A673 (cell line): ENCODE results near the gene MPP1. TPM values are rescaled to one million over a fixed set of nuclear protein-coding genes. Genes with fewer than 3 reads are reported as not detected.

ENCODE experiments used
- BruUV-seq: library from RNA; stranded (reverse); fragments of 400-500 nt; replicated peaks from 2 replicates; lab custom pipeline; 2021; lab: Mats Ljungman, UMichigan
- CTCF ChIA-PET: fragments of 300-600 bp; sonication (Branson Sonifier 250); formaldehyde crosslinking; loops from one replicate; lab custom pipeline; 2022; ENCODE audit warnings: antibody characterized with exemption; lab: Charles Lee
- POLR2A ChIA-PET: fragments of 300-600 bp; sonication (Branson Sonifier 250); formaldehyde crosslinking; loops from one replicate; lab custom pipeline; 2022; ENCODE audit warnings: antibody characterized with exemption; ENCODE audit not compliant: low non-redundant PET; lab: Charles Lee
- DNase-seq: peaks from one replicate; pipeline ENCODE4 v3.0.0-alpha.2; 2015; ENCODE audit warnings: low spot score
- H3K27ac ChIP-seq: fragments of 200-600 bp; sonication (generic); 2 replicates; pipeline ENCODE4 v1.5.1; 2016; ENCODE audit warnings: mixed run types, low read depth, mild to moderate bottlenecking, mixed read lengths, antibody characterized with exemption, low read length; ENCODE audit not compliant: poor library complexity, severe bottlenecking
- H3K27me3 ChIP-seq: fragments of 200-600 bp; sonication (generic); replicated peaks from 2 replicates; pipeline ENCODE4 v1.6.1; 2017; ENCODE audit warnings: mixed run types, low read depth, mild to moderate bottlenecking, mixed read lengths, antibody characterized with exemption, low read length; ENCODE audit not compliant: insufficient read depth, poor library complexity
- H3K36me3 ChIP-seq: fragments of 200-600 bp; sonication (generic); 2 replicates; pipeline ENCODE4 v1.6.1; 2016; ENCODE audit warnings: mixed run types, mild to moderate bottlenecking, mixed read lengths, antibody characterized with exemption, low read length; ENCODE audit not compliant: insufficient read depth, poor library complexity, severe bottlenecking
- H3K4me1 ChIP-seq: fragments of 200-600 bp; sonication (generic); 2 replicates; pipeline ENCODE4 v1.6.1; 2017; ENCODE audit warnings: mixed run types, mild to moderate bottlenecking, mixed read lengths, antibody characterized with exemption, low read length; ENCODE audit not compliant: insufficient read depth, poor library complexity, severe bottlenecking
- H3K4me3 ChIP-seq: fragments of 200-600 bp; sonication (generic); 2 replicates; pipeline ENCODE4 v1.5.1; 2016; ENCODE audit warnings: low read depth, mixed run types, mild to moderate bottlenecking, mixed read lengths, low read length; ENCODE audit not compliant: poor library complexity, severe bottlenecking
- H3K9me3 ChIP-seq: fragments of 200-600 bp; sonication (generic); 2 replicates; pipeline ENCODE4 v1.6.1; 2016; ENCODE audit warnings: mixed run types, low read depth, mild to moderate bottlenecking, mixed read lengths, antibody characterized with exemption, low read length; ENCODE audit not compliant: poor library complexity, severe bottlenecking
- EZH2 ChIP-seq: fragments of 200-600 bp; sonication (generic); IDR thresholded peaks from 2 replicates; pipeline ENCODE4 v1.6.1; 2017; ENCODE audit warnings: borderline replicate concordance, low read depth, mild to moderate bottlenecking, mixed read lengths, antibody characterized with exemption, low read length; ENCODE audit not compliant: poor library complexity, severe bottlenecking
- intact Hi-C: fragments of 100-400 bp; cut with micrococcal nuclease; formaldehyde crosslinking; loops from one replicate; pipeline ENCODE4 v1.10.0; 2022; ENCODE audit not compliant: unreplicated experiment
- total RNA-seq: library from RNA; stranded (reverse); gene quantifications from 2 replicates; pipeline ENCODE4 v1.2.3, GENCODE V29; 2021
- TF ChIP-seq, protein P1 (sequence below): fragments of 300-800, 200-600 bp; sonication (generic); conservative IDR thresholded peaks from 2 replicates; pipeline ENCODE4 v1.5.1; 2017; ENCODE audit warnings: low read depth, mild to moderate bottlenecking, antibody characterized with exemption, low read length, moderate library complexity, mixed read lengths

MPP1 gene
- total RNA-seq, 1 experiment from 2014 or later = 10.4 TPM

GRCh38 chrX:154785716-154786115 lies 19.6 kb downstream of the MPP1 start:
- Histone ChIP-seq H3K36me3 (no peaks in the 10 kb centered on the region), H3K27ac (no peak overlapping the region), H3K4me3 (no peak overlapping the region), H3K9me3 (no peaks in the 10 kb centered on the region), H3K4me1 (no peaks in the 10 kb centered on the region), H3K27me3 (no peaks in the 10 kb centered on the region)
- intact Hi-C loops = no loop called here
- TF ChIP-seq EZH2 = no peak
- TF ChIP-seq, protein P1, sequence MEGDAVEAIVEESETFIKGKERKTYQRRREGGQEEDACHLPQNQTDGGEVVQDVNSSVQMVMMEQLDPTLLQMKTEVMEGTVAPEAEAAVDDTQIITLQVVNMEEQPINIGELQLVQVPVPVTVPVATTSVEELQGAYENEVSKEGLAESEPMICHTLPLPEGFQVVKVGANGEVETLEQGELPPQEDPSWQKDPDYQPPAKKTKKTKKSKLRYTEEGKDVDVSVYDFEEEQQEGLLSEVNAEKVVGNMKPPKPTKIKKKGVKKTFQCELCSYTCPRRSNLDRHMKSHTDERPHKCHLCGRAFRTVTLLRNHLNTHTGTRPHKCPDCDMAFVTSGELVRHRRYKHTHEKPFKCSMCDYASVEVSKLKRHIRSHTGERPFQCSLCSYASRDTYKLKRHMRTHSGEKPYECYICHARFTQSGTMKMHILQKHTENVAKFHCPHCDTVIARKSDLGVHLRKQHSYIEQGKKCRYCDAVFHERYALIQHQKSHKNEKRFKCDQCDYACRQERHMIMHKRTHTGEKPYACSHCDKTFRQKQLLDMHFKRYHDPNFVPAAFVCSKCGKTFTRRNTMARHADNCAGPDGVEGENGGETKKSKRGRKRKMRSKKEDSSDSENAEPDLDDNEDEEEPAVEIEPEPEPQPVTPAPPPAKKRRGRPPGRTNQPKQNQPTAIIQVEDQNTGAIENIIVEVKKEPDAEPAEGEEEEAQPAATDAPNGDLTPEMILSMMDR = no peak
- CTCF ChIA-PET = no interaction called here
- no peak for DNase-seq
- POLR2A ChIA-PET = no interaction called here
- no TSS peak for BruUV-seq

- Histone ChIP-seq H3K36me3 (no peaks in the 10 kb centered on the region), H3K4me3 (no peak overlapping the region), H3K9me3 (no peaks in the 10 kb centered on the region), H3K4me1 (no peaks in the 10 kb centered on the region), H3K27me3 (no peaks in the 10 kb centered on the region), H3K27ac (no peak overlapping the region)
- BruUV-seq = no TSS peak
- intact Hi-C loops = no loop called here
- POLR2A ChIA-PET = no interaction called here
- no peak for DNase-seq
- CTCF ChIA-PET = no interaction called here
- TF ChIP-seq EZH2 = no peak
- TF ChIP-seq, protein P1 = no peak
Measured at GRCh38 chrX:154784149-154784995, 20.9 kb downstream of the MPP1 start.

GRCh38 chrX:154780968-154781367 lies 24.3 kb downstream of the MPP1 start:
- intact Hi-C loops = no loop called here
- Histone ChIP-seq H3K9me3 (no peaks in the 10 kb centered on the region), H3K4me3 (no peak overlapping the region), H3K27ac (no peak overlapping the region), H3K36me3 (peaks cover 15% of the 10 kb centered on the region), H3K27me3 (no peaks in the 10 kb centered on the region), H3K4me1 (no peaks in the 10 kb centered on the region)
- TF ChIP-seq, protein P1 = no peak
- TF ChIP-seq EZH2 = no peak
- no peak for DNase-seq
- ChIA-PET CTCF (no interaction called here), POLR2A (interaction anchor here (0.6 kb wide), 1 partner anchor 31 kb away, joined by 3 read pairs; no protein-coding TSS in a partner anchor)
- no TSS peak for BruUV-seq
